Thymus (tissue), 11 donors: ENCODE measurements around the gene C1orf74. TPM values are rescaled to one million over a fixed set of nuclear protein-coding genes. Genes with fewer than 3 reads are reported as not detected.

ENCODE experiments used
- DNase-seq, 9 donors: peaks; one replicate each; pipeline ENCODE4 v3.0.0-alpha.2; 2013; ENCODE audit warnings: low spot score in 9 of 9, low read depth in 6 of 9, missing footprints in 1 of 9
- H3K27ac ChIP-seq, 2 donors: one replicate each; pipeline ENCODE4 v1.5.1; 2013; ENCODE audit warnings: control low read depth in 1 of 2, low read depth in 1 of 2, low read length in 1 of 2, mild to moderate bottlenecking in 1 of 2, moderate library complexity in 1 of 2
- H3K27me3 ChIP-seq, 2 donors: one replicate each; pipeline ENCODE4 v1.5.1; 2013; ENCODE audit warnings: low read length in 1 of 2; ENCODE audit not compliant: control insufficient read depth in 2 of 2, insufficient read depth in 1 of 2
- H3K36me3 ChIP-seq, 2 donors: one replicate each; pipeline ENCODE4 v1.5.1; 2013; ENCODE audit warnings: low read length in 1 of 2, mild to moderate bottlenecking in 1 of 2, moderate library complexity in 1 of 2; ENCODE audit not compliant: control insufficient read depth in 2 of 2, insufficient read depth in 2 of 2
- H3K4me1 ChIP-seq, 2 donors: one replicate each; pipeline ENCODE4 v1.5.1; 2013; ENCODE audit warnings: low read length in 2 of 2; ENCODE audit not compliant: control insufficient read depth in 2 of 2, insufficient read depth in 2 of 2
- H3K4me3 ChIP-seq, 2 donors: one replicate each; pipeline ENCODE4 v1.5.1; 2013; ENCODE audit warnings: low read length in 2 of 2, control low read depth in 1 of 2, mild to moderate bottlenecking in 1 of 2
- H3K9me3 ChIP-seq, 2 donors: one replicate each; pipeline ENCODE4 v1.5.1; 2013; ENCODE audit warnings: low read length in 1 of 2, mild to moderate bottlenecking in 1 of 2; ENCODE audit not compliant: control insufficient read depth in 2 of 2, insufficient read depth in 1 of 2
- WGBS: extraction: QIAGEN DNeasy Blood & Tissue Kit; methylation state at CpG from one replicate; pipeline ENCODE4 v1.1.7; 2013; 5-methylcytosine and 5-hydroxymethylcytosine counted together
- polyA plus RNA-seq: library from polyadenylated mRNA; stranded (reverse); fragments of 200-250 nt; gene quantifications from one replicate; pipeline ENCODE4 v1.2.3, GENCODE V29; 2013
- total RNA-seq: library from RNA; stranded (reverse); fragments of 120-200 nt; gene quantifications from one replicate; pipeline ENCODE4 v1.2.4, GENCODE V29; 2013
- donor health status: healthy.

The C1orf74 gene
- total and polyA plus RNA-seq, 2 donors = 2.8 to 3.0 TPM

DNA sequence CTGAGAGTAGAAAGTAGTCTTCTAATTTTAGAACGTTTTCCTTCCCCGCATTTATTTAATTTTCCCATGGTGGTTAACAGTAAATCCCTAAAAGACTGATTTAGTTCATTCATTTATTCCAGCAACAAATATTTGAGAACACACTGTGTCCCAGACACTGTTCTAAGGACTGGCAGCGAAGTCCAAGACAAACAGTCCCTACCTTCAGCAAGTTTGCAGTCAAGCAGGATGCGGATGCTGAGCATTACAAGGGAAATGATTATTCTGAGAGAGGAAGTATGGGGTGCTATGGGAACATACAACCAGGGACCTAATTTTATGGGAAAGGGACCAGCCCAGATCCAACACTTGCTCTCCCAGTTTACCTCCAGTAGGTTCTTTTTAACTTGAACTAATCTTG lies 1.2 kb upstream of the C1orf74 start:
- Histone ChIP-seq H3K27me3 (peaks cover 8% of the 10 kb centered on the region in 2 donors), H3K4me1 (peaks cover 10 to 16% of the 10 kb centered on the region in 2 donors), H3K9me3 (peaks cover 0 to 1% of the 10 kb centered on the region in 2 donors), H3K36me3 (peaks cover 8 to 20% of the 10 kb centered on the region in 2 donors), H3K4me3 (no peak overlapping the region), H3K27ac (no peak overlapping the region)
- DNase-seq = no peak
- WGBS = 98% methylated on average over 4 of the region's 4 CpGs

DNA sequence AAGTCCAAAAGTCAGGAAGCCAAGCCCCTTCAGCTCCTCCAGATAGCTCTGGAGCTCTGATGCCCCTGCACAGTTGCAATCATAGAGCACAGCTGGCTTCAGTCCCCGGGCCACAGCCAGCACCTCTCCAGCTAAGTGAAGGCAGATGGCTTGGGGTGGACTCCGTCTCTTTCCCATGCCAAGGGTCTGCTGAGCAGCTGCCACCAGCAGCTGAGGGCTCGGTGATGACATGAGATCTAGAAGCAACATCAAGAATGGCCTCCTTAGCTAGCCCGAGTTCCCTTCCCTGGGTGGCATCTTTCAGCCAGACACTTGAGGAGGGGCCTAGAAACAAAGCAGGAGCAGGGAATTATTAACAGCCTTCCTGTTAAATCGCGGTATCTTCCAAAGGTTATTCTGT lies 973 bp downstream of the C1orf74 start:
- Histone ChIP-seq H3K27ac (no peak overlapping the region), H3K4me1 (peaks cover 10 to 16% of the 10 kb centered on the region in 2 donors), H3K4me3 (no peak overlapping the region), H3K27me3 (peaks cover 5 to 8% of the 10 kb centered on the region in 2 donors), H3K36me3 (peaks cover 12 to 42% of the 10 kb centered on the region in 2 donors), H3K9me3 (peaks cover 0 to 1% of the 10 kb centered on the region in 2 donors)
- DNase-seq = no peak
- WGBS = 89% methylated on average over 6 of the region's 6 CpGs

DNA sequence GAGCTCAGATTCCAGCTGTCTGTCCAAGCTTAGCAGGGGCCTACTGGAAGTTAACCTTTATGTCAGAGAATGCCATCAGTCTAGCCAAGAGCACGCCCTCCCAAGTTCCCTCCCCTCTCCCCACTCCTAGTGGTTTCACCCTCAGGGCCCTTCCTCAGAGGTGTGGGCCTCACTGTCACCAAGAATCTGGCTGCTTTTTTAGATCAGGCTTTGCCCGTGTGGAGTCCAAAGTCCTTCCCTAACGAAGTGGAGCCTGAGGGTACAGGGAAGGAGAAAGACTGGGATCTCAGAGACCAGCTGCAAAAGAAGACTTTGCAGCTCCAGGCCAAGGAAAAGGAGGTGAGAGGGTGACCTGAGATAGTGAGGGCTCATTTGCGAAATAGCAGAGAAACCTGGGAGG lies 4.1 kb downstream of the C1orf74 start:
- Histone ChIP-seq H3K9me3 (no peaks in the 10 kb centered on the region), H3K27ac (no peak overlapping the region), H3K4me3 (no peak overlapping the region), H3K36me3 (peaks cover 40 to 73% of the 10 kb centered on the region in 2 donors), H3K27me3 (no peaks in the 10 kb centered on the region), H3K4me1 (peaks cover 10 to 16% of the 10 kb centered on the region in 2 donors)
- 96% methylated on average over 4 of the region's 4 CpGs for WGBS
- no peak for DNase-seq

DNA sequence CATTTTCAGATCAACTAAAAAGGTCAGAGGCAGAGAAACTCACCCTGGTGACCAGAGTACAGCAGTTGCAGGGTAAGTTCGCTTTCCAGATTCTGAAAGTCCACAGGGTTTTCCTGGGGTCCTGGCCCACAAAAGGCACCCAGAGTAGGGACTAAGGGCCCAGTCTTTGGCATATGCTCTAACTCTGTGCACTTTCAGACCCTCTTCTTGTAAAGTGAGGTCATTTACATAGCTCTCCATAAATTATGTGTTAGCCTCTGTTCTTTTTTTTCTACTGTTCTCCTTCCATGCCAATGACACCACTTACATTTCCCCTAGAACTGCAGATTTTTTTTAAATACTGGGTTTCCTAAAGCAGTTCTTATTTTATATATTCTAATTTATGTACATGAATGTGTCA lies 6.3 kb downstream of the C1orf74 start:
- Histone ChIP-seq H3K27ac (no peak overlapping the region), H3K4me1 (peaks cover under 1% of the 10 kb centered on the region in 2 donors), H3K9me3 (no peaks in the 10 kb centered on the region), H3K27me3 (no peaks in the 10 kb centered on the region), H3K4me3 (no peak overlapping the region), H3K36me3 (peaks cover 59 to 91% of the 10 kb centered on the region in 2 donors)
- 98% methylated on average over 1 of the region's 1 CpG for WGBS
- DNase-seq = no peak

DNA sequence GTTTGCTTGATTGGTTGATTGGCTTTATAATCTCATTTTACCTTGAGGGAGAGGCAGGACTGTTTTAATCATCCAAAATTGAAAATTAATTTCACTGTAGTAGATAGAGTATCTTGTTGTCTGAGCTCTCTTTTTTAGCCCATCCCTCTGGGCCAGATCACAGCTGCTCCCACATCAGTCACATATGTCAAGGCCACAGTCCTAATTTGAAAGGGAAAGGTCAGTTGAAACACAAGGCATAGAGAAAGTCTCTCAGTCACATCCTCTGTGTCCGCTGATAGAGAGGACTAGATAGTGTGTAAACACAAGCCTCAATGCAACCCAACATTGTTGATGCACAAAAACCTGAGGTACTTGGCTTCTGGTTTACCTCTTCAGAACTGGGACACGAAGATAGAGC lies 6.8 kb downstream of the C1orf74 start:
- peaks cover 62 to 93% of the 10 kb centered on the region in 2 donors for H3K36me3 ChIP-seq
- no peak overlapping the region for H3K4me3 ChIP-seq
- no peak overlapping the region for H3K27ac ChIP-seq
- DNase-seq = no peak
- WGBS = 94% methylated on average over 2 of the region's 2 CpGs
- H3K27me3 ChIP-seq = no peaks in the 10 kb centered on the region
- no peaks in the 10 kb centered on the region for H3K9me3 ChIP-seq
- no peaks in the 10 kb centered on the region for H3K4me1 ChIP-seq

DNA sequence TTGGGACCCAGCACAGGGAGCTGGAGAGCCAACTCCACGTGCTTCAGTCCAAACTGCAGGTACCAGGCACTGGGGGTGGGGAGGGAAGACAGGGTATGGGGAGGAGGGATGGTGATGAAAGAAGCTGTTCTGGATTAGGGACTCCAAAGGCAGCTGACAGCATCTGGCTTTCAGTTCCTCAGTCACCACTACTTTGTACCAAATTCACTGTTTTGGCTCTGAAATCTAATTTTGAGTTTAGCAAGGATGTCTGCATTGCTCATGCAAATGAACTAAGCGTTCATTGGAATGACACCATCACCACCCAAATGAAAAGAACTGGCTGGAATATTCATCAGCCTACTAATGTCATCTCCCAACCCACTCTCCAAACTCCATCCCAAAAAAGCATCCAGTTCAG lies 8.7 kb downstream of the C1orf74 start:
- Histone ChIP-seq H3K36me3 (peaks cover 63 to 84% of the 10 kb centered on the region in 2 donors), H3K27ac (no peak overlapping the region), H3K9me3 (no peaks in the 10 kb centered on the region), H3K27me3 (no peaks in the 10 kb centered on the region), H3K4me1 (peaks cover 9 to 16% of the 10 kb centered on the region in 2 donors), H3K4me3 (no peak overlapping the region)
- 95% methylated on average over 2 of the region's 2 CpGs for WGBS
- no peak for DNase-seq

DNA sequence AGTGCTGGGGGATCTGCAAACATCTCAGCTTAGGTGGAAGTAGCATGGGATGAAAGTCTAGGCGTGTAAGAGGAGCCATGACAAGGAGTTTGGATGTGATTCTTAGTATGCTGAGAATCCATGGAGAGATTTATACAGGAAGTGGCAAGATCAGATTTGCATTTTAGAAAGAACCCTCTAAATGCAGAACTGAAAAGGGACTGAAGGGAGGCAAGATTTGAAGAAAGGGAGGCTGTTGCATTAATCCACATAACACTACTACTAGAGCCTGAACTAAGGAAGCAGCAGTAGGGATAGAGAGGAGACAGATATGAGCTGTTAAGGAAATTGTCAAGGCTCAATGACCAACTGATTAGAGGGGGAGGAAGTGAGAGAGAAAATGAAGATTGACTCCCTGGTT lies 9.8 kb downstream of the C1orf74 start:
- H3K4me3 ChIP-seq = no peak overlapping the region
- H3K9me3 ChIP-seq = no peaks in the 10 kb centered on the region
- H3K36me3 ChIP-seq = peaks cover 58 to 73% of the 10 kb centered on the region in 2 donors
- H3K27ac ChIP-seq = no peak overlapping the region
- peaks cover 17 to 27% of the 10 kb centered on the region in 2 donors for H3K4me1 ChIP-seq
- no peaks in the 10 kb centered on the region for H3K27me3 ChIP-seq
- no peak for DNase-seq
- 97% methylated on average over 1 of the region's 1 CpG for WGBS

DNA sequence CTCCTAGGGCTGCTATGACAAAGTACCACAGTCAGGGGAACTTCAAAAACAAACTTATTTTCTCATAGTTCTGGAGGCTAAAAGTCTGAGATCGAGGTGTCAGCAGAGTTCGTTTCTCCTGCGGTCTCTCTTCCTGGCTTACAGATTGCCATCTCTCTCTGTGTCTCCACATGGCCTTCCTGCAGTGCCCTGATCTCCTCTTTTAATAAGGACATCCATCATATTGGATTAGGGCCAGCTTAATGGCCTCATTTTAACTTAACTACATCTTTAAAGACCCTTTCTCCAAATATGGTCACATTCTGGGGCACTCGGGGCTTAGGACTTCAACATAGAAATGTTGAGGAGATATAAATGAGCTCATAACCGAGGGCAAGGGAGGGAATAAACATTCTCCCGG lies 12.2 kb downstream of the C1orf74 start:
- Histone ChIP-seq H3K27me3 (no peaks in the 10 kb centered on the region), H3K4me1 (peaks cover 28 to 50% of the 10 kb centered on the region in 2 donors), H3K9me3 (no peaks in the 10 kb centered on the region), H3K36me3 (peaks cover 50 to 52% of the 10 kb centered on the region in 2 donors), H3K27ac (peak overlapping the region in 1 of 2 donors; percentile 21), H3K4me3 (no peak overlapping the region)
- no peak for DNase-seq
- 77% methylated on average over 6 of the region's 6 CpGs for WGBS

DNA sequence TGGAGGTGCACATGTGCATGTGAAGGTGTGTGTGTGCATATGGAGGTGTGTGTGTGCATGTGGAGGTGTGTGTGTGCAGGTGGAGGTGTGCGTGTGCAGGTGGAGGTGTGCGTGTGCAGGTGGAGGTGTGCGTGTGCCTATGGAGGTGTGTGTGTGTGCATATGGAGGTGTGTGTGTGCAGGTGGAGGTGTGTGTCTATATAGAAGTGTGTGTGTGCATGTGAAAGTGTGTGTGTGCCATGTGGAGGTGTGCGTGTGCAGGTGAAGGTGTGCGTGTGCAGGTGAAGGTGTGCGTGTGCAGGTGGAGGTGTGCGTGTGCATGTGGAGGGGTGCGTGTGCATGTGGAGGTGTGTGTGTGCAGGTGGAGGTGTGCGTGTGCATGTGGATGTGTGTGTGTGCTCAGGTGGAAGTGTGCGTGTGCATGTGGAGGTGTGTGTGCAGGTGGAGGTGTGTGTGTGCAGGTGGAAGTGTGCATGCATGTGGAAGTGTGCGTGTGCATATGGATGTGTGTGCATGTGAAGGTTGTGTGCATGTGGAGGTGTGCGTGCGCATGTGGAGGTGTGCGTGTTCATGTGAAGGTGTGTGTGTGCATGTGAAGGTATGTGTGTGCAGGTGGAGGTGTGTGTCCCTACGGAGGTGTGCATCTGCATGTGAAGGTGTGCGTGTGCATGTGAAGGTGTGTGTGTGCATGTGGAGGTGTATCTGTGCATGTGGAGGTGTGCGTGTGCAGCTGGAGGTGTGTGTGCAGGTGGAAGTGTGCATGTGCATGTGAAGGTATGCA lies 13.5 kb downstream of the C1orf74 start:
- H3K27ac ChIP-seq = peak overlapping the region; percentile 93 to 96
- peaks cover 46 to 50% of the 10 kb centered on the region in 2 donors for H3K36me3 ChIP-seq
- DNase-seq = no peak
- WGBS = 97% methylated on average over 17 of the region's 17 CpGs
- H3K4me3 ChIP-seq = peak overlapping the region; percentile 61 to 84
- H3K4me1 ChIP-seq = peaks cover 31 to 58% of the 10 kb centered on the region in 2 donors
- H3K27me3 ChIP-seq = no peaks in the 10 kb centered on the region
- no peaks in the 10 kb centered on the region for H3K9me3 ChIP-seq
